ENCODE data around the gene ASB13.

DNA sequence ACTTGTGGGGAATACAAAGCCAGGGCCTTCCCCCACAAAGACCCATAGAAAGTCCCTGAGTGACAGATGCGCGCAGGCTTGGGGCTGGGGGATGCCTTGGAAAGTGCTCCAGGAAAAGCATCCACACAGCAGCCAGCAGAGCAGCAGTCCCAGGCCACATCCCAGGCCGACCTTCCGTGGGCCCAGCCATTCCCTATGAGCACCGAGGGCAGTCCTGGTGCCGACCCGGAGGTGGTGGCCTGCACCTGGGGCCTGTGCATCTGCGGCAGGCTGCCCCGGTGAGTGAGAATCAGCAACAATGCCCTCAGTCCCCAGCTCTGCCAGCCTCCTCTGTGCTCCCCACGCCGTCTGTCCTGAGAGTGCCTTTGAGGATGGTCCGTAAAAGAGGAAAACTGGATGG, 26.4 kb downstream of the ASB13 start:
- TF ChIP-seq, protein P1, sequence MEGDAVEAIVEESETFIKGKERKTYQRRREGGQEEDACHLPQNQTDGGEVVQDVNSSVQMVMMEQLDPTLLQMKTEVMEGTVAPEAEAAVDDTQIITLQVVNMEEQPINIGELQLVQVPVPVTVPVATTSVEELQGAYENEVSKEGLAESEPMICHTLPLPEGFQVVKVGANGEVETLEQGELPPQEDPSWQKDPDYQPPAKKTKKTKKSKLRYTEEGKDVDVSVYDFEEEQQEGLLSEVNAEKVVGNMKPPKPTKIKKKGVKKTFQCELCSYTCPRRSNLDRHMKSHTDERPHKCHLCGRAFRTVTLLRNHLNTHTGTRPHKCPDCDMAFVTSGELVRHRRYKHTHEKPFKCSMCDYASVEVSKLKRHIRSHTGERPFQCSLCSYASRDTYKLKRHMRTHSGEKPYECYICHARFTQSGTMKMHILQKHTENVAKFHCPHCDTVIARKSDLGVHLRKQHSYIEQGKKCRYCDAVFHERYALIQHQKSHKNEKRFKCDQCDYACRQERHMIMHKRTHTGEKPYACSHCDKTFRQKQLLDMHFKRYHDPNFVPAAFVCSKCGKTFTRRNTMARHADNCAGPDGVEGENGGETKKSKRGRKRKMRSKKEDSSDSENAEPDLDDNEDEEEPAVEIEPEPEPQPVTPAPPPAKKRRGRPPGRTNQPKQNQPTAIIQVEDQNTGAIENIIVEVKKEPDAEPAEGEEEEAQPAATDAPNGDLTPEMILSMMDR (IDR thresholded peaks at IDR 0.05): no peak
- TF ChIP-seq POLR2AphosphoS5 (IDR thresholded peaks at IDR 0.05): no peak
- TF ChIP-seq POLR2A (IDR thresholded peaks at IDR 0.05): no peak
